ENCODE results near the gene MYO19. TPM values are rescaled to one million over a fixed set of nuclear protein-coding genes. Genes with fewer than 3 reads are reported as not detected.

Gene MYO19
- total and polyA plus RNA-seq, 9 of the 15 experiments (the other 6 are each of a cell fraction or from before 2014, with no cell fraction given): 21.6 to 176 (median 129) TPM

DNA sequence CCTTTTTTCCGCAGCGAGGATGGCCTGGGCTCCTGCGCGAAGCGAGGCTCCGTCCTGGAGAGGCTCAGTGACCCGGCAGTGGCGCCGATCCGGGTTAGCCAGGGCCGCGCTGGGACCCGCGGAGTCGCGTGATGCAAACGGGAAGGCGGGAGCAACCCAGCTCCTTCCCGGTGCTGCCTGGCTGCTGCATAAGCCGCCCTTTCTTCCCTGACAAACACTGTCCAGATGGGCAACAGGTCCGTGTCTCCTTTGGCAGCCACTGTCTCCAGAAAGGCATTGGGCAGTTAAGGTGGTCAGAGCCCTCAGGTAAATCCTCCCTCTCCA lies 69.9 kb downstream of the MYO19 start:
- ATAC-seq: no peak
- intact Hi-C loops (cut with micrococcal nuclease): no loop called here
- Histone ChIP-seq H3K79me2 (ENCODE audit: control insufficient read depth, insufficient read depth, low read length) (no peaks in the 10 kb centered on the region), H3K9me3 (replicated peaks; ENCODE audit: control insufficient read depth, insufficient read depth, low read depth, low read length) (no peaks in the 10 kb centered on the region), H3K9ac (ENCODE audit: insufficient read depth in 1 of 2, low read depth in 2 of 2, low read length in 2 of 2) (no peak overlapping the region), H2AFZ (ENCODE audit: low read depth, low read length) (no peak overlapping the region), H3K4me3 (no peak overlapping the region), H3K27me3 (ENCODE audit: control insufficient read depth in 2 of 2, insufficient read depth in 2 of 2, low read length in 2 of 2) (peaks cover 10 to 57% of the 10 kb centered on the region in 2 experiments), H3K36me3 (ENCODE audit: control insufficient read depth, insufficient read depth, low read length) (no peaks in the 10 kb centered on the region), H3K27ac (ENCODE audit: extremely low read depth, low read depth, low read length) (no peak overlapping the region), H4K20me1 (replicated peaks; ENCODE audit: control insufficient read depth, insufficient read depth, low read length) (peaks cover 10% of the 10 kb centered on the region; the same call in 1 of the 2 replicates), H3K4me1 (replicated peaks in 1 of 2; ENCODE audit: control insufficient read depth in 2 of 2, insufficient read depth in 2 of 2, low read length in 2 of 2) (peaks cover 0 to 12% of the 10 kb centered on the region in 2 experiments; a peak in 2 of 5 replicates), H3K4me2 (ENCODE audit: insufficient read depth, low read length) (no peak overlapping the region), H3K9me1 (ENCODE audit: control insufficient read depth, insufficient read depth, low read length) (peaks cover 4% of the 10 kb centered on the region)
- in situ Hi-C loops (cut with MboI): loop anchor here (25.0 kb wide), 1 partner anchor 102 kb away; no protein-coding TSS in a partner anchor
- CTCF ChIA-PET (ENCODE audit: low intra/inter-chr PET ratio): no interaction called here
- no peak for DNase-seq (ENCODE audit: extremely low read depth in 1 of 4, low spot score in 3 of 4)
- WGBS (ENCODE audit: insufficient coverage, low coverage, missing lambda C conversion rate): 8% methylated on average over 13 of the region's 21 CpGs
- TF ChIP-seq ILK (tag; IDR thresholded peaks at IDR 0.05; ENCODE audit: borderline replicate concordance, low read depth) (no peak), ZNF212 (CRISPR knock-in tag; IDR thresholded peaks at IDR 0.05) (no peak), GABPB2 (CRISPR knock-in tag; conservative IDR thresholded peaks at IDR 0.05) (no peak), E2F3 (CRISPR knock-in tag; IDR thresholded peaks at IDR 0.05) (no peak), HMG20A (CRISPR knock-in tag; conservative IDR thresholded peaks at IDR 0.05) (no peak), PCBP2 (IDR thresholded peaks at IDR 0.05; ENCODE audit: low read depth, low read length, poor library complexity, severe bottlenecking) (no peak)
- TF ChIP-seq, protein P1, sequence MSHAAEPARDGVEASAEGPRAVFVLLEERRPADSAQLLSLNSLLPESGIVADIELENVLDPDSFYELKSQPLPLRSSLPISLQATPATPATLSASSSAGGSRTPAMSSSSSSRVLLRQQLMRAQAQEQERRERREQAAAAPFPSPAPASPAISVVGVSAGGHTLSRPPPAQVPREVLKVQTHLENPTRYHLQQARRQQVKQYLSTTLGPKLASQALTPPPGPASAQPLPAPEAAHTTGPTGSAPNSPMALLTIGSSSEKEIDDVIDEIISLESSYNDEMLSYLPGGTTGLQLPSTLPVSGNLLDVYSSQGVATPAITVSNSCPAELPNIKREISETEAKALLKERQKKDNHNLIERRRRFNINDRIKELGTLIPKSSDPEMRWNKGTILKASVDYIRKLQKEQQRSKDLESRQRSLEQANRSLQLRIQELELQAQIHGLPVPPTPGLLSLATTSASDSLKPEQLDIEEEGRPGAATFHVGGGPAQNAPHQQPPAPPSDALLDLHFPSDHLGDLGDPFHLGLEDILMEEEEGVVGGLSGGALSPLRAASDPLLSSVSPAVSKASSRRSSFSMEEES (CRISPR knock-in tag; IDR thresholded peaks at IDR 0.05): no peak
- BruUV-seq (replicated peaks): no TSS peak
- no peak for FAIRE-seq
- POLR2A ChIA-PET: interaction anchor here (1.1 kb wide), 1 partner anchor 22 kb away, joined by 4 read pairs; the partner anchor contains the start of gene ZNHIT3

Data from K562 (cell line).